DND-41 (cell line): Measurements from ENCODE around the gene SPOCD1.

Experiments used
- ATAC-seq: fragments of 200-7000 bp; cut with Tn5 transposase; 3 replicates; pipeline ENCODE4 v1.9.1; 2021; ENCODE audit warnings: low read depth; ENCODE audit not compliant: insufficient read depth
- DNase-seq: peaks from one replicate; pipeline ENCODE4 v3.0.0-alpha.2; 2020
- H2AFZ ChIP-seq: 2 replicates; pipeline ENCODE4 v1.6.0; 2012; ENCODE audit warnings: low read depth, low read length
- H3K27ac ChIP-seq: 2 replicates; pipeline ENCODE4 v1.5.1; 2012; ENCODE audit warnings: low read length, inconsistent platforms
- H3K27me3 ChIP-seq: fragments of 200-600 bp; sonication (generic); 2 replicates; pipeline ENCODE4 v1.6.0; 2012; ENCODE audit warnings: low read length, mild to moderate bottlenecking, inconsistent platforms; ENCODE audit not compliant: insufficient read depth, poor library complexity
- H3K36me3 ChIP-seq: 2 replicates; pipeline ENCODE4 v1.5.1; 2012; ENCODE audit warnings: low read length, inconsistent platforms; ENCODE audit not compliant: insufficient read depth
- H3K4me1 ChIP-seq: 2 replicates; pipeline ENCODE4 v1.5.1; 2012; ENCODE audit warnings: mild to moderate bottlenecking, low read length; ENCODE audit not compliant: insufficient read depth
- H3K4me2 ChIP-seq: 2 replicates; pipeline ENCODE4 v1.6.0; 2012; ENCODE audit warnings: mild to moderate bottlenecking, moderate library complexity, low read length, inconsistent platforms; ENCODE audit not compliant: insufficient read depth
- H3K4me3 ChIP-seq, 2 experiments: fragments of 200-600 bp in 1 of 2; shearing (Covaris generic) in 1 of 2; 2 replicates each; pipeline ENCODE4 v1.5.1; 2012 to 2016; ENCODE audit warnings: inconsistent platforms in 2 of 2, low read length in 2 of 2, mild to moderate bottlenecking in 2 of 2, low read depth in 1 of 2, moderate library complexity in 1 of 2
- H3K79me2 ChIP-seq: 2 replicates; pipeline ENCODE4 v1.6.0; 2012; ENCODE audit warnings: low read length, inconsistent platforms; ENCODE audit not compliant: insufficient read depth
- H3K9ac ChIP-seq: 2 replicates; pipeline ENCODE4 v1.6.0; 2012; ENCODE audit warnings: low read depth, mild to moderate bottlenecking, inconsistent platforms, low read length, moderate library complexity
- H3K9me3 ChIP-seq: 2 replicates; pipeline ENCODE4 v1.5.1; 2012; ENCODE audit warnings: low read length, moderate library complexity, mild to moderate bottlenecking, inconsistent platforms; ENCODE audit not compliant: insufficient read depth, severe bottlenecking
- H4K20me1 ChIP-seq: 2 replicates; pipeline ENCODE4 v1.6.0; 2012; ENCODE audit warnings: low read length; ENCODE audit not compliant: insufficient read depth
- EZH2 ChIP-seq: IDR thresholded peaks from 3 replicates; pipeline ENCODE4 v1.6.1; 2012; ENCODE audit warnings: borderline replicate concordance, low read depth, mild to moderate bottlenecking, moderate library complexity, low read length, inconsistent platforms; ENCODE audit not compliant: severe bottlenecking
- TF ChIP-seq, protein P1 (sequence below): IDR thresholded peaks from 2 replicates; pipeline ENCODE4 v1.5.1; 2012; ENCODE audit warnings: borderline replicate concordance, low read length, moderate library complexity, mild to moderate bottlenecking; ENCODE audit not compliant: poor library complexity, severe bottlenecking; ENCODE audit errors: extremely low read depth

The SPOCD1 gene

DNA sequence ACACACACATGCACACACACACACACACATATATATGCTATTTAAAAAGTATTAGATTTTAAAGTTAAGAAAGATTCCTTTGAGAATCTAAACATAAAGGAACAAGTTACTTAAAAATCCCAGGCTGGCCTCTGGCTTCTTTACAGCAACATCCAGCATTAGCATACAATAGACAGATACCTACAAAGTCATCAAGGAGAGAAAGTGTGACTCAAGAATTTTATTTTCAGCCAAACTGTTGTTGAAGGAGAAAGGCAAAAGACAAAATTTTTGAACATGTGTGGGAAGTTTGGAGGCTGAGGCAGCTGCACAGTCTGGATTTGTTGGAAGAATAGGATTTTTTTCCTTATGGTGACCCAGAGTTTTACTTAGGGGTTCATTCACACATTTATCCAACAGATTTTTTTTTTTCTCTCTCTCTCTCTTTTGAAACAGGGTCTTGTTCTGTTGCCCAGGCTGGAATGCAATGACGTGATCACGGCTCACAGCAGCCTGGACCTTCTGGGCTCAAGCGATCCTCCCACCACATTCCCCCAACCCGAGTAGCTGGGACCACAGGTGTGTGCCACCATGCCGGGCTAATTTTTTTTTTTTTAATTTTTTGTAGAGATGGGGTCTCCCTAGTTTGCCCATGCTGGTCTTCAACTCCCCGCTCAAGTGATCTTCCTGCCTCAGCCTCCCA, 24.0 kb upstream of the SPOCD1 start:
- TF ChIP-seq EZH2: no peak
- TF ChIP-seq, protein P1, sequence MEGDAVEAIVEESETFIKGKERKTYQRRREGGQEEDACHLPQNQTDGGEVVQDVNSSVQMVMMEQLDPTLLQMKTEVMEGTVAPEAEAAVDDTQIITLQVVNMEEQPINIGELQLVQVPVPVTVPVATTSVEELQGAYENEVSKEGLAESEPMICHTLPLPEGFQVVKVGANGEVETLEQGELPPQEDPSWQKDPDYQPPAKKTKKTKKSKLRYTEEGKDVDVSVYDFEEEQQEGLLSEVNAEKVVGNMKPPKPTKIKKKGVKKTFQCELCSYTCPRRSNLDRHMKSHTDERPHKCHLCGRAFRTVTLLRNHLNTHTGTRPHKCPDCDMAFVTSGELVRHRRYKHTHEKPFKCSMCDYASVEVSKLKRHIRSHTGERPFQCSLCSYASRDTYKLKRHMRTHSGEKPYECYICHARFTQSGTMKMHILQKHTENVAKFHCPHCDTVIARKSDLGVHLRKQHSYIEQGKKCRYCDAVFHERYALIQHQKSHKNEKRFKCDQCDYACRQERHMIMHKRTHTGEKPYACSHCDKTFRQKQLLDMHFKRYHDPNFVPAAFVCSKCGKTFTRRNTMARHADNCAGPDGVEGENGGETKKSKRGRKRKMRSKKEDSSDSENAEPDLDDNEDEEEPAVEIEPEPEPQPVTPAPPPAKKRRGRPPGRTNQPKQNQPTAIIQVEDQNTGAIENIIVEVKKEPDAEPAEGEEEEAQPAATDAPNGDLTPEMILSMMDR: no peak
- no peak overlapping the region for H3K4me2 ChIP-seq
- no peak for ATAC-seq

DNA sequence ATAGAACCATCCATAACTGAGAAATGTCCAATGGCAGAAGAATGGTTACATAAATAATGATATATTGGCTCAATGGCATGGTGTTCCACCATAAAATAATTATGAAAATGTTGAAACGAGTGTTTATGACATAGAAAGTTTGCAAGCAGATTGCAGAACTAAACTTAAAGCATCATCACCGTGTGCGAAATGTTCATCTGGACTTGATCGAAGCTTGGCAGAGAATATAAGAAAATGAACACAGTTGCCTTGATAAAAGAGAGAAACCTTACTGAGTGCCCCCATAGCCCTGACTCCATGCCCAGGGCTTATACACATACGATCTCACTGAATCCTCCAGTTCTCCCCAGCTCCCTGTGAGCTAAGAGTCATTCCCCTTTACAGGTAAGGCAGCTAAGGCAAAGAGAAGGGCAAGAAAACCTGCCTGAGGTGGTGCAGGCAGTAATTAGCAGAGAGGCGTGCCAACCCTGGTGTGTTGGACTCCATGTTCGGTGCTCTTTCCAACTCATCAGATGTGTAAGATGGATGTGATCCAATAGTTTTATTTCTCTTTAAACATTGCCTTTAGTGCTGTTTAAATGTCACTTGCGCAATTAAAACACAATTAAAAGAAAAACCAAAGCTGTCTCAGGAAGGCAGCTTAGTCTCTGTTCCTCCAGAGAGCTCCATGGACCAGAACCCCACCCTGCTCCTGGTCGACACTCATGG, 21.8 kb upstream of the SPOCD1 start:
- DNase-seq: no peak
- no peak overlapping the region for H3K4me2 ChIP-seq
- no peaks in the 10 kb centered on the region for H3K27me3 ChIP-seq
- no peaks in the 10 kb centered on the region for H4K20me1 ChIP-seq
- no peak overlapping the region for H2AFZ ChIP-seq
- H3K9ac ChIP-seq: no peak overlapping the region
- TF ChIP-seq EZH2: no peak
- TF ChIP-seq, protein P1: no peak
- no peak for ATAC-seq
- no peak overlapping the region for H3K27ac ChIP-seq
- no peaks in the 10 kb centered on the region for H3K79me2 ChIP-seq
- no peaks in the 10 kb centered on the region for H3K9me3 ChIP-seq
- no peaks in the 10 kb centered on the region for H3K36me3 ChIP-seq
- no peak overlapping the region for H3K4me3 ChIP-seq
- no peaks in the 10 kb centered on the region for H3K4me1 ChIP-seq

More for the DNA sequence above, 24.0 kb upstream of the SPOCD1 start:
- Histone ChIP-seq H3K4me3 (no peak overlapping the region), H3K36me3 (no peaks in the 10 kb centered on the region), H3K9ac (no peak overlapping the region), H4K20me1 (no peaks in the 10 kb centered on the region), H3K4me1 (peaks cover 6% of the 10 kb centered on the region), H2AFZ (no peak overlapping the region), H3K79me2 (no peaks in the 10 kb centered on the region), H3K27me3 (no peaks in the 10 kb centered on the region), H3K27ac (no peak overlapping the region), H3K9me3 (no peaks in the 10 kb centered on the region)
- DNase-seq: no peak

DNA sequence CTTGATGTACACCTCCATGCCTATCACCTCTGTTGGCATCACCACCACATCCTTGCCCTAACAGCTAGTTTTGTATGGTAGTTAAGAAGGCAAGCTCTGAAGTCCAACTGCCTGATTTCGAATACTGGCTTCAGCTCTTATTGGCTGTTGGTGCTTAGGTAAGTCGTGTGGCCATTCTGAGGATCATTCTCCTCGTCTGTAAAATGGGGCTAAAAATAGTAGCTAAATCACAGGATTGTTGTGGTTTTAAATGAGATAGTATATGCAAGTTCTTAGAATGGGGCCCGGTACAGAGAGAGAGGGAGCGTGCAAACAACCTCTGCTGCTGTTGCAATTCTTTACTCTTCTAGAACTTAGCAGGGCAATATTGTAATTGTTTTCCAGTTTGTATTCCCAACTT, 20.8 kb upstream of the SPOCD1 start:
- Histone ChIP-seq H3K36me3 (no peaks in the 10 kb centered on the region), H3K9ac (no peak overlapping the region), H3K79me2 (no peaks in the 10 kb centered on the region), H4K20me1 (no peaks in the 10 kb centered on the region), H3K27me3 (no peaks in the 10 kb centered on the region), H3K4me2 (no peak overlapping the region), H2AFZ (no peak overlapping the region), H3K27ac (no peak overlapping the region), H3K9me3 (no peaks in the 10 kb centered on the region), H3K4me1 (no peaks in the 10 kb centered on the region), H3K4me3 (no peak overlapping the region)
- no peak for TF ChIP-seq EZH2
- TF ChIP-seq, protein P1: no peak
- no peak for DNase-seq
- ATAC-seq: no peak; the same call in 2 of the 3 replicates
